Astrocyte (in vitro differentiated cells and primary cell): ENCODE measurements around the gene LDLRAD4. TPM values are rescaled to one million over a fixed set of nuclear protein-coding genes. Genes with fewer than 3 reads are reported as not detected.
A peak's percentile ranks its signal among the peaks of the same experiment; 100 is the strongest.

Source experiments
- DNase-seq: peaks from one replicate; pipeline ENCODE4 v3.0.0-alpha.2; 2010; ENCODE audit warnings: low read depth
- FAIRE-seq: peaks from 2 replicates; lab custom pipeline; 2011; peaks lifted over from hg19 to GRCh38; lab: Jason Lieb, UNC
- H2AFZ ChIP-seq: 2 replicates; pipeline ENCODE4 v1.6.0; 2012; ENCODE audit warnings: low read depth, low read length, inconsistent platforms
- H3K27ac ChIP-seq: 2 replicates; pipeline ENCODE4 v1.5.1; 2011; ENCODE audit warnings: low read depth, low read length, inconsistent platforms
- H3K27me3 ChIP-seq: 2 replicates; pipeline ENCODE4 v1.6.0; 2011; ENCODE audit warnings: low read length, inconsistent platforms; ENCODE audit not compliant: insufficient read depth
- H3K36me3 ChIP-seq: 2 replicates; pipeline ENCODE4 v1.5.1; 2011; ENCODE audit warnings: low read length, inconsistent platforms; ENCODE audit not compliant: insufficient read depth
- H3K4me1 ChIP-seq: 2 replicates; pipeline ENCODE4 v1.5.1; 2011; ENCODE audit warnings: low read length, inconsistent platforms; ENCODE audit not compliant: insufficient read depth
- H3K4me2 ChIP-seq: 2 replicates; pipeline ENCODE4 v1.6.0; 2012; ENCODE audit warnings: low read length, inconsistent platforms
- H3K4me3 ChIP-seq: 2 replicates; pipeline ENCODE4 v1.5.1; 2011; ENCODE audit warnings: low read depth, mild to moderate bottlenecking, low read length, inconsistent platforms; ENCODE audit not compliant: insufficient read depth
- H3K79me2 ChIP-seq: 2 replicates; pipeline ENCODE4 v1.6.0; 2012; ENCODE audit warnings: mild to moderate bottlenecking, low read length, inconsistent platforms; ENCODE audit not compliant: insufficient read depth
- H3K9ac ChIP-seq: 2 replicates; pipeline ENCODE4 v1.6.0; 2012; ENCODE audit warnings: mild to moderate bottlenecking, low read length, inconsistent platforms
- H3K9me3 ChIP-seq: 2 replicates; pipeline ENCODE4 v1.5.1; 2012; ENCODE audit warnings: low read depth, mild to moderate bottlenecking, low read length, inconsistent platforms; ENCODE audit not compliant: insufficient read depth
- H4K20me1 ChIP-seq: 2 replicates; pipeline ENCODE4 v1.6.0; 2012; ENCODE audit warnings: low read length, inconsistent platforms; ENCODE audit not compliant: insufficient read depth
- H3K27ac Mint-ChIP-seq: one replicate; pipeline ENCODE4 v1.8.0; 2021; ENCODE audit warnings: mild to moderate bottlenecking, mixed read lengths; ENCODE audit not compliant: unreplicated experiment
- H3K27me3 Mint-ChIP-seq: one replicate; pipeline ENCODE4 v1.8.0; 2021; ENCODE audit warnings: low read depth, mixed read lengths; ENCODE audit not compliant: unreplicated experiment
- H3K36me3 Mint-ChIP-seq: one replicate; pipeline ENCODE4 v1.8.0; 2021; ENCODE audit warnings: low read depth, mixed read lengths; ENCODE audit not compliant: unreplicated experiment
- H3K4me1 Mint-ChIP-seq: one replicate; pipeline ENCODE4 v1.8.0; 2021; ENCODE audit warnings: low read depth, mixed read lengths; ENCODE audit not compliant: unreplicated experiment
- H3K4me3 Mint-ChIP-seq: one replicate; pipeline ENCODE4 v1.8.0; 2021; ENCODE audit warnings: mild to moderate bottlenecking, moderate library complexity, mixed read lengths; ENCODE audit not compliant: unreplicated experiment
- H3K9me3 Mint-ChIP-seq: one replicate; pipeline ENCODE4 v1.8.0; 2021; ENCODE audit warnings: mild to moderate bottlenecking, mixed read lengths; ENCODE audit not compliant: unreplicated experiment
- EZH2 ChIP-seq: IDR thresholded peaks from 2 replicates; pipeline ENCODE4 v1.6.1; 2012; ENCODE audit warnings: mild to moderate bottlenecking, low read length, inconsistent platforms; ENCODE audit not compliant: insufficient read depth
- total RNA-seq: library from RNA; stranded (reverse); gene quantifications from 2 replicates; pipeline ENCODE4 v1.2.1, GENCODE V29; 2021
- TF ChIP-seq, protein P1 (sequence below): IDR thresholded peaks from 2 replicates; pipeline ENCODE4 v1.5.1; 2011; ENCODE audit warnings: low read depth, mild to moderate bottlenecking, inconsistent platforms, low read length, moderate library complexity; ENCODE audit not compliant: insufficient read depth

Gene LDLRAD4
- total RNA-seq, 1 donor from 2014 or later: 26.0 TPM

DNA sequence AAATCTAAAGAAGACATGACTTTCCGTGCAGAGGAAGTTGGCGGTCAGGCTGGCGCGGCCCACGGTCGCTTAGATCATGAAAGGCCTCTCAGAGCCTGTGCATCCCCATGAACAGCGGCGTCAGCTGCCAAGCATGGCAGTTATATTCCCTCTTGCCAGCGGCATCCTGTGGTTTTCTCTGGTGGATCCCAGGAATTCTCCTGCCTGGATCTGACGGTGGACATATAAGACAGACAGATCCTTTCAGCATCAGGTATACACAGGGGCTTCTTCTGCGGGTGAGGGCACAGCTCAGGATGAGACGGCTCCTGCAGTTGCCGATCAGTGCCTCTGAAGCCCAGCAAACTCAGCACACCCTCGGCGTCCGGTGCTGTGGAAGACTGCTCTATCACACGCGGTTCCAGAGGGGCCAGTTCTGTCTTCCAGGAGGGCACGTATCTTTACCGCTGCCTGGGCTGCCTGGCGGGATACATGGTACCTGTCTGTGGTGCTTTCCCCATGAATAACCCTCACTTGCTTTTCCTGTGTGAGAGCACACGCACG is 157.8 kb downstream of the LDLRAD4 start:
- Mint-ChIP-seq H3K27me3 (no peaks in the 10 kb centered on the region), H3K9me3 (no peaks in the 10 kb centered on the region), H3K4me1 (peaks cover 50% of the 10 kb centered on the region), H3K27ac (peak overlapping the region; percentile 73), H3K36me3 (peaks cover 2% of the 10 kb centered on the region), H3K4me3 (no peak overlapping the region)
- FAIRE-seq: no peak
- no peaks in the 10 kb centered on the region for H3K27me3 ChIP-seq
- H3K27ac ChIP-seq: peak overlapping the region; percentile 73
- H3K9me3 ChIP-seq: no peaks in the 10 kb centered on the region
- TF ChIP-seq, protein P1, sequence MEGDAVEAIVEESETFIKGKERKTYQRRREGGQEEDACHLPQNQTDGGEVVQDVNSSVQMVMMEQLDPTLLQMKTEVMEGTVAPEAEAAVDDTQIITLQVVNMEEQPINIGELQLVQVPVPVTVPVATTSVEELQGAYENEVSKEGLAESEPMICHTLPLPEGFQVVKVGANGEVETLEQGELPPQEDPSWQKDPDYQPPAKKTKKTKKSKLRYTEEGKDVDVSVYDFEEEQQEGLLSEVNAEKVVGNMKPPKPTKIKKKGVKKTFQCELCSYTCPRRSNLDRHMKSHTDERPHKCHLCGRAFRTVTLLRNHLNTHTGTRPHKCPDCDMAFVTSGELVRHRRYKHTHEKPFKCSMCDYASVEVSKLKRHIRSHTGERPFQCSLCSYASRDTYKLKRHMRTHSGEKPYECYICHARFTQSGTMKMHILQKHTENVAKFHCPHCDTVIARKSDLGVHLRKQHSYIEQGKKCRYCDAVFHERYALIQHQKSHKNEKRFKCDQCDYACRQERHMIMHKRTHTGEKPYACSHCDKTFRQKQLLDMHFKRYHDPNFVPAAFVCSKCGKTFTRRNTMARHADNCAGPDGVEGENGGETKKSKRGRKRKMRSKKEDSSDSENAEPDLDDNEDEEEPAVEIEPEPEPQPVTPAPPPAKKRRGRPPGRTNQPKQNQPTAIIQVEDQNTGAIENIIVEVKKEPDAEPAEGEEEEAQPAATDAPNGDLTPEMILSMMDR: no peak
- TF ChIP-seq EZH2: no peak
- H2AFZ ChIP-seq: peak overlapping the region; percentile 37
- H3K4me3 ChIP-seq: no peak overlapping the region
- H3K79me2 ChIP-seq: no peaks in the 10 kb centered on the region
- H3K4me1 ChIP-seq: peaks cover 17% of the 10 kb centered on the region
- no peaks in the 10 kb centered on the region for H4K20me1 ChIP-seq
- no peak overlapping the region for H3K4me2 ChIP-seq
- peak; percentile 38 for DNase-seq
- no peaks in the 10 kb centered on the region for H3K36me3 ChIP-seq
- H3K9ac ChIP-seq: no peak overlapping the region

DNA sequence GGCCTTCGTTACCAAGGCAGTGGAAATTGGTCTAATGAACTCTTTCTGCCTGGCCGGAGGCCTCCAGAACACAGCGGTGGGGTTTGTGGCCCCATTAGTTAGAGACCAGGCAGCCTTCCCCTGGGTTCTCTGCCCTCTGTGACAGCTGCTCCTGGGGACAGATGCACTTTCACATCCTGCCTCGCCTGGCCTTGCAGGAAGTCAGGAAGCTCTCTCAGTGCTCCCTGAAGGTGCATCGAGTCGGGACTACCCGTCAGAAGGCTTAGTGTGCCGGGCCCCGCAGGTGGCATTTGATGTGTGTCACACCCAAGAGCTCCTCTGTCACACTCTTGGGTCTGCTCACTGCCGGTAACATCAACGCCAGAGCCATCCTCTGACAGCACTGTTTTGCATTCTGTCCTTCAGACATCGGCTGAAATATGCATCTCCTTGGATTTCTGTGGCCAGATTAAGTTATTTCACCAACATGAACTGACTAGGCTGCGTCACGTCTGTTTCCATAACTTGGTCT is 158.3 kb downstream of the LDLRAD4 start:
- H3K4me1 Mint-ChIP-seq: peaks cover 50% of the 10 kb centered on the region
- no peak for FAIRE-seq

DNA sequence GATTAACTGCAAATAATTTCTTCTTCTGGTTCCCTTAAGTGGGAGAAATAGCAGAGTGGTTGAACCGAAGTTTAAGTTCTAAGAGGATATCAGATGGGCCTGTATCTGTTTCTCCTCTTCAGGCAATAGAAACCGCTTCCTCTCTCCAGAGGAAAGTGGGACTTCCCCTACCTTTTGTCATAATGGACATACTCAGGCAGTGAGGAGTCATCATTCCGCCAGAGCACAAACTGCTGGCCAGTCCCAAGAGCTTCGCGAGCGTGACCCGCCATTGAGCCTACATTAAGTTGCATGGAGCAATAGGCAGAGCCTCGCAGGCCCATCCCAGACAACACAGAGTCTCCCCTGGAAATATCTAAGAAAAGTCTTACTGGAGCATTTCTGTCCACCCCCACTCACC is 158.9 kb downstream of the LDLRAD4 start:
- Histone ChIP-seq H3K4me2 (no peak overlapping the region), H4K20me1 (no peaks in the 10 kb centered on the region), H3K9me3 (no peaks in the 10 kb centered on the region), H3K4me3 (no peak overlapping the region), H2AFZ (no peak overlapping the region), H3K36me3 (no peaks in the 10 kb centered on the region), H3K4me1 (peaks cover 28% of the 10 kb centered on the region), H3K27me3 (no peaks in the 10 kb centered on the region), H3K79me2 (no peaks in the 10 kb centered on the region), H3K27ac (no peak overlapping the region), H3K9ac (no peak overlapping the region)
- no peak for TF ChIP-seq EZH2
- TF ChIP-seq, protein P1: no peak
- H3K4me3 Mint-ChIP-seq: no peak overlapping the region
- H3K27me3 Mint-ChIP-seq: no peaks in the 10 kb centered on the region
- DNase-seq (peak; percentile 18), FAIRE-seq (no peak)
- H3K4me1 Mint-ChIP-seq: peaks cover 51% of the 10 kb centered on the region
- peaks cover 2% of the 10 kb centered on the region for H3K36me3 Mint-ChIP-seq
- no peak overlapping the region for H3K27ac Mint-ChIP-seq
- H3K9me3 Mint-ChIP-seq: no peaks in the 10 kb centered on the region

More for the DNA sequence above, 158.3 kb downstream of the LDLRAD4 start:
- Mint-ChIP-seq H3K27me3 (no peaks in the 10 kb centered on the region), H3K36me3 (peaks cover 2% of the 10 kb centered on the region), H3K27ac (no peak overlapping the region), H3K4me3 (no peak overlapping the region), H3K9me3 (no peaks in the 10 kb centered on the region)
- H4K20me1 ChIP-seq: no peaks in the 10 kb centered on the region
- H3K4me2 ChIP-seq: no peak overlapping the region
- H3K27me3 ChIP-seq: no peaks in the 10 kb centered on the region
- no peak overlapping the region for H3K9ac ChIP-seq
- no peak for DNase-seq
- H2AFZ ChIP-seq: no peak overlapping the region
- H3K27ac ChIP-seq: no peak overlapping the region
- H3K4me3 ChIP-seq: no peak overlapping the region
- TF ChIP-seq, protein P1: no peak
- TF ChIP-seq EZH2: no peak
- peaks cover 22% of the 10 kb centered on the region for H3K4me1 ChIP-seq
- H3K9me3 ChIP-seq: no peaks in the 10 kb centered on the region
- H3K79me2 ChIP-seq: no peaks in the 10 kb centered on the region
- no peaks in the 10 kb centered on the region for H3K36me3 ChIP-seq
